ENCODE data around the gene NAPSA.
A peak's percentile ranks its signal among the peaks of the same experiment; 100 is the strongest.

Gene NAPSA

GRCh38 chr19:50381881-50382729, 16.7 kb upstream of the NAPSA start:
- TF ChIP-seq CTCF (IDR thresholded peaks at IDR 0.05; ENCODE audit: unreplicated experiment in 3 of 3), result no peak
- H3K27me3 Mint-ChIP-seq (ENCODE audit: low read depth), result no peaks in the 10 kb centered on the region
- H3K36me3 Mint-ChIP-seq (ENCODE audit: low read depth), result peaks cover 26% of the 10 kb centered on the region
- peaks cover 28% of the 10 kb centered on the region for H3K4me1 Mint-ChIP-seq
- H3K4me3 Mint-ChIP-seq, result no peak overlapping the region
- no peak overlapping the region for H3K27ac Mint-ChIP-seq
- H3K9me3 Mint-ChIP-seq, result no peaks in the 10 kb centered on the region

- Mint-ChIP-seq H3K4me3 (peak overlapping the region in 2 of 3 experiments; percentile 41 to 55), H3K4me1 (peaks cover 28% of the 10 kb centered on the region), H3K9me3 (no peaks in the 10 kb centered on the region), H3K36me3 (ENCODE audit: low read depth) (peaks cover 26% of the 10 kb centered on the region), H3K27ac (peak overlapping the region; percentile 54 to 59 (median 58)), H3K27me3 (ENCODE audit: low read depth) (no peaks in the 10 kb centered on the region)
- TF ChIP-seq CTCF (IDR thresholded peaks at IDR 0.05; ENCODE audit: unreplicated experiment in 3 of 3), result no peak
Measured at GRCh38 chr19:50380751-50381151, 15.3 kb upstream of the NAPSA start.

- H3K27ac Mint-ChIP-seq, result peak overlapping the region in 2 of 3 experiments; percentile 25 to 59
- H3K9me3 Mint-ChIP-seq, result no peaks in the 10 kb centered on the region
- peak overlapping the region in 2 of 3 experiments; percentile 25 to 33 for H3K4me3 Mint-ChIP-seq
- H3K4me1 Mint-ChIP-seq, result peaks cover 27% of the 10 kb centered on the region
- no peak for TF ChIP-seq CTCF (IDR thresholded peaks at IDR 0.05; ENCODE audit: unreplicated experiment in 3 of 3)
- H3K36me3 Mint-ChIP-seq (ENCODE audit: low read depth), result peaks cover 26% of the 10 kb centered on the region
- H3K27me3 Mint-ChIP-seq (ENCODE audit: low read depth), result no peaks in the 10 kb centered on the region
Measured at GRCh38 chr19:50380137-50380536, 14.7 kb upstream of the NAPSA start.

GRCh38 chr19:50379602-50380001, 14.2 kb upstream of the NAPSA start:
- Mint-ChIP-seq H3K9me3 (no peaks in the 10 kb centered on the region), H3K27ac (peak overlapping the region in 2 of 3 experiments; percentile 25 to 59), H3K27me3 (ENCODE audit: low read depth) (no peaks in the 10 kb centered on the region), H3K4me1 (peaks cover 21% of the 10 kb centered on the region), H3K4me3 (peak overlapping the region in 2 of 3 experiments; percentile 25 to 30), H3K36me3 (ENCODE audit: low read depth) (peaks cover 26% of the 10 kb centered on the region)
- TF ChIP-seq CTCF (IDR thresholded peaks at IDR 0.05; ENCODE audit: unreplicated experiment in 3 of 3), result no peak

GRCh38 chr19:50378863-50379236, 13.4 kb upstream of the NAPSA start:
- Mint-ChIP-seq H3K36me3 (ENCODE audit: low read depth) (peaks cover 26% of the 10 kb centered on the region), H3K9me3 (no peaks in the 10 kb centered on the region), H3K4me1 (peaks cover 20% of the 10 kb centered on the region), H3K27me3 (ENCODE audit: low read depth) (no peaks in the 10 kb centered on the region), H3K27ac (peak overlapping the region in 2 of 3 experiments; percentile 13 to 35), H3K4me3 (peak overlapping the region; percentile 0 to 30 (median 21))
- no peak for TF ChIP-seq CTCF (IDR thresholded peaks at IDR 0.05; ENCODE audit: unreplicated experiment in 3 of 3)
